ENCODE data around the gene NME3.

GRCh38 chr16:1794221-1794871 lies 23.0 kb upstream of the NME3 start:
- TF ChIP-seq CTCF (IDR thresholded peaks at IDR 0.05) = no peak
- TF ChIP-seq POLR2A (IDR thresholded peaks at IDR 0.05) = no peak
